GM12878 (cell line): ENCODE results near the gene PEX6.

Experiments
- CHD1 ChIP-seq: IDR thresholded peaks from 2 replicates; pipeline ENCODE4 v1.6.1; 2012; ENCODE audit warnings: low read depth, low read length, improper control_type of control experiment
- EP300 ChIP-seq, 2 experiments: fragments of 150-350 bp in 1 of 2; IDR thresholded peaks; 2 replicates each; pipeline ENCODE4 v1.6.1; 2011 to 2012; ENCODE audit warnings: low read depth in 2 of 2, low read length in 2 of 2, borderline replicate concordance in 1 of 2, improper control_type of control experiment in 1 of 2, inconsistent platforms in 1 of 2; ENCODE audit not compliant: control insufficient read depth in 1 of 2
- POLR2A ChIP-seq: IDR thresholded peaks from 2 replicates; pipeline ENCODE4 v1.6.1; 2011; ENCODE audit warnings: low read depth, mild to moderate bottlenecking, low read length
- RAD21 ChIP-seq: IDR thresholded peaks from 2 replicates; pipeline ENCODE4 v1.6.1; 2011; ENCODE audit warnings: mild to moderate bottlenecking, low read depth, low read length, moderate library complexity; ENCODE audit not compliant: insufficient read depth
- RB1 ChIP-seq: fragments of 450-650 bp; formaldehyde crosslinking; IDR thresholded peaks from 2 replicates; pipeline ENCODE4 v1.6.1; 2017; ENCODE audit warnings: mild to moderate bottlenecking, borderline replicate concordance
- SIN3A ChIP-seq: IDR thresholded peaks from 2 replicates; pipeline ENCODE4 v1.6.1; 2012; ENCODE audit warnings: low read depth, low read length, improper control_type of control experiment
- SREBF2 ChIP-seq: IDR thresholded peaks from 2 replicates; pipeline ENCODE4 v1.6.1; 2012; ENCODE audit warnings: mild to moderate bottlenecking, low read length
- TF ChIP-seq, protein P1 (sequence below): IDR thresholded peaks from 2 replicates; pipeline ENCODE4 v1.6.1; 2012; ENCODE audit warnings: low read depth, low read length, improper control_type of control experiment
- TF ChIP-seq, protein P2 (sequence below): IDR thresholded peaks from 2 replicates; pipeline ENCODE4 v1.6.1; 2012; ENCODE audit warnings: mild to moderate bottlenecking, low read depth, low read length
- TF ChIP-seq, protein P3 (sequence below), 3 experiments: IDR thresholded peaks in 2 of 3; conservative IDR thresholded peaks in 1 of 3; 2 replicates each; pipeline ENCODE4 v1.5.1; 2011; ENCODE audit warnings: low read depth in 3 of 3, low read length in 3 of 3, mild to moderate bottlenecking in 3 of 3, control low read depth in 2 of 3, moderate library complexity in 2 of 3, inconsistent platforms in 1 of 3, mixed read lengths in 1 of 3; ENCODE audit not compliant: control insufficient read depth in 2 of 3, insufficient read depth in 1 of 3; ENCODE audit errors: extremely low read depth in 1 of 3
- TF ChIP-seq, protein P4 (sequence below): IDR thresholded peaks from 2 replicates; pipeline ENCODE4 v1.6.1; 2011; ENCODE audit warnings: borderline replicate concordance, low read depth, mild to moderate bottlenecking, moderate library complexity, mixed read lengths, low read length; ENCODE audit not compliant: insufficient read depth; ENCODE audit errors: extremely low read length

DNA sequence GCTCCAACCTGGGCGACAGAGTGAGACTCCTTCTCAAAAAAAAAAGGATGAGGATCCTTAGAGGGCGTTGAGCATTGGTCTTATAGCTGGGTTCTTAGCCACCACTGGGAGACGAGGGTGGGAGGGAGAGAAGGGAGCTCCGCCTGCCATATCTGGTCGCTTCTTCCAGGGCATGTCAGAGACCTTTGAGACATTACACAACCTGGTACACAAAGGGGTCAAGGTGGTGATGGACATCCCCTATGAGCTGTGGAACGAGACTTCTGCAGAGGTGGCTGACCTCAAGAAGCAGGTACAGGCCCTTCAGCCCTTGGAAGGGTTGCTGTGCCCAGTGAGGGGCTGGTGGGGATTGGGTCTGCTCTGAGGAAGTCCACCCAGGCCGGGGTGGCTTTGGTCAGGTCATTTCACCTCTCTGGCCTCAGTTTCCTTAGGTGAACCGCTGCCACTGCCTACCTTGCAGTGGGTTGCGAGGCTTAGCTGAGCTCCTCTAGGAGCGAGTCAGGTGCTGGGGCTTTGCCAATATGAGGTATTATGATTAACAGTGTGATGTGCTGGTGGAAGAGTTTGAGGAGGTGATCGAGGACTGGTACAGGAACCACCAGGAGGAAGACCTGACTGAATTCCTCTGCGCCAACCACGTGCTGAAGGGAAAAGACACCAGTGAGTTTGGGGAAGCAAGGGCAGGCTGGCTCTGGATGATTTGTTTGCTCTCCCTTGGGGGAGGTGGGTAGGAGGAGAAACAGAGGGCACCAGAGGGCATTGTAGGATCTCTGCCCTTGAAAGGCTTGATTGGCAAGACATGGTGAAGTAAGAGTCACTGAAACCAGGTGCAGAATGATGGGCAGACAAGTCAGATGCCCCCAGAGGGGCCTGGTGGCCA lies 41.2 kb downstream of the PEX6 start:
- TF ChIP-seq SIN3A (no peak), RB1 (no peak), CHD1 (no peak), RAD21 (no peak), POLR2A (no peak; the same call in 1 of the 2 replicates), EP300 (IDR thresholded peaks at IDR 0.05; ENCODE audit: borderline replicate concordance in 1 of 2, control insufficient read depth in 1 of 2, low read depth in 2 of 2, low read length in 2 of 2) (no peak), SREBF2 (no peak)
- TF ChIP-seq, protein P1, sequence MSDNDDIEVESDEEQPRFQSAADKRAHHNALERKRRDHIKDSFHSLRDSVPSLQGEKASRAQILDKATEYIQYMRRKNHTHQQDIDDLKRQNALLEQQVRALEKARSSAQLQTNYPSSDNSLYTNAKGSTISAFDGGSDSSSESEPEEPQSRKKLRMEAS: no peak
- TF ChIP-seq, protein P2, sequence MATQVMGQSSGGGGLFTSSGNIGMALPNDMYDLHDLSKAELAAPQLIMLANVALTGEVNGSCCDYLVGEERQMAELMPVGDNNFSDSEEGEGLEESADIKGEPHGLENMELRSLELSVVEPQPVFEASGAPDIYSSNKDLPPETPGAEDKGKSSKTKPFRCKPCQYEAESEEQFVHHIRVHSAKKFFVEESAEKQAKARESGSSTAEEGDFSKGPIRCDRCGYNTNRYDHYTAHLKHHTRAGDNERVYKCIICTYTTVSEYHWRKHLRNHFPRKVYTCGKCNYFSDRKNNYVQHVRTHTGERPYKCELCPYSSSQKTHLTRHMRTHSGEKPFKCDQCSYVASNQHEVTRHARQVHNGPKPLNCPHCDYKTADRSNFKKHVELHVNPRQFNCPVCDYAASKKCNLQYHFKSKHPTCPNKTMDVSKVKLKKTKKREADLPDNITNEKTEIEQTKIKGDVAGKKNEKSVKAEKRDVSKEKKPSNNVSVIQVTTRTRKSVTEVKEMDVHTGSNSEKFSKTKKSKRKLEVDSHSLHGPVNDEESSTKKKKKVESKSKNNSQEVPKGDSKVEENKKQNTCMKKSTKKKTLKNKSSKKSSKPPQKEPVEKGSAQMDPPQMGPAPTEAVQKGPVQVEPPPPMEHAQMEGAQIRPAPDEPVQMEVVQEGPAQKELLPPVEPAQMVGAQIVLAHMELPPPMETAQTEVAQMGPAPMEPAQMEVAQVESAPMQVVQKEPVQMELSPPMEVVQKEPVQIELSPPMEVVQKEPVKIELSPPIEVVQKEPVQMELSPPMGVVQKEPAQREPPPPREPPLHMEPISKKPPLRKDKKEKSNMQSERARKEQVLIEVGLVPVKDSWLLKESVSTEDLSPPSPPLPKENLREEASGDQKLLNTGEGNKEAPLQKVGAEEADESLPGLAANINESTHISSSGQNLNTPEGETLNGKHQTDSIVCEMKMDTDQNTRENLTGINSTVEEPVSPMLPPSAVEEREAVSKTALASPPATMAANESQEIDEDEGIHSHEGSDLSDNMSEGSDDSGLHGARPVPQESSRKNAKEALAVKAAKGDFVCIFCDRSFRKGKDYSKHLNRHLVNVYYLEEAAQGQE: no peak
- TF ChIP-seq, protein P3, sequence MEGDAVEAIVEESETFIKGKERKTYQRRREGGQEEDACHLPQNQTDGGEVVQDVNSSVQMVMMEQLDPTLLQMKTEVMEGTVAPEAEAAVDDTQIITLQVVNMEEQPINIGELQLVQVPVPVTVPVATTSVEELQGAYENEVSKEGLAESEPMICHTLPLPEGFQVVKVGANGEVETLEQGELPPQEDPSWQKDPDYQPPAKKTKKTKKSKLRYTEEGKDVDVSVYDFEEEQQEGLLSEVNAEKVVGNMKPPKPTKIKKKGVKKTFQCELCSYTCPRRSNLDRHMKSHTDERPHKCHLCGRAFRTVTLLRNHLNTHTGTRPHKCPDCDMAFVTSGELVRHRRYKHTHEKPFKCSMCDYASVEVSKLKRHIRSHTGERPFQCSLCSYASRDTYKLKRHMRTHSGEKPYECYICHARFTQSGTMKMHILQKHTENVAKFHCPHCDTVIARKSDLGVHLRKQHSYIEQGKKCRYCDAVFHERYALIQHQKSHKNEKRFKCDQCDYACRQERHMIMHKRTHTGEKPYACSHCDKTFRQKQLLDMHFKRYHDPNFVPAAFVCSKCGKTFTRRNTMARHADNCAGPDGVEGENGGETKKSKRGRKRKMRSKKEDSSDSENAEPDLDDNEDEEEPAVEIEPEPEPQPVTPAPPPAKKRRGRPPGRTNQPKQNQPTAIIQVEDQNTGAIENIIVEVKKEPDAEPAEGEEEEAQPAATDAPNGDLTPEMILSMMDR (IDR thresholded peaks at IDR 0.05 in 2 of 3, conservative IDR thresholded peaks at IDR 0.05 in 1 of 3; ENCODE audit: control insufficient read depth in 2 of 3, extremely low read depth in 1 of 3, insufficient read depth in 1 of 3, low read depth in 3 of 3, low read length in 3 of 3): no peak
- TF ChIP-seq, protein P4, sequence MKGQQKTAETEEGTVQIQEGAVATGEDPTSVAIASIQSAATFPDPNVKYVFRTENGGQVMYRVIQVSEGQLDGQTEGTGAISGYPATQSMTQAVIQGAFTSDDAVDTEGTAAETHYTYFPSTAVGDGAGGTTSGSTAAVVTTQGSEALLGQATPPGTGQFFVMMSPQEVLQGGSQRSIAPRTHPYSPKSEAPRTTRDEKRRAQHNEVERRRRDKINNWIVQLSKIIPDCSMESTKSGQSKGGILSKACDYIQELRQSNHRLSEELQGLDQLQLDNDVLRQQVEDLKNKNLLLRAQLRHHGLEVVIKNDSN: no peak
